ENCODE results near the gene MUC13. TPM values are rescaled to one million over a fixed set of nuclear protein-coding genes. Genes with fewer than 3 reads are reported as not detected.

The MUC13 gene
- total RNA-seq, 3 donors from 2014 or later: 445 to 923 (median 899) TPM

- Histone ChIP-seq H3K4me1 (ENCODE audit: low read depth) (peaks cover 29% of the 10 kb centered on the region), H3K9me3 (no peaks in the 10 kb centered on the region), H3K4me3 (no peak overlapping the region), H3K36me3 (ENCODE audit: low read depth) (no peaks in the 10 kb centered on the region)
- intact Hi-C loops (cut with DNase I, micrococcal nuclease): no loop called here
- no peak for TF ChIP-seq CTCF (IDR thresholded peaks at IDR 0.05)
- ATAC-seq (peak; percentile 87), DNase-seq (peak in 2 of 3 donors; percentile 56 to 76)
These were observed 40.1 kb upstream of the MUC13 start for GRCh38 chr3:124974691-124975090.

GRCh38 chr3:124973290-124973689, 38.7 kb upstream of the MUC13 start:
- peaks cover 33% of the 10 kb centered on the region for H3K4me1 ChIP-seq (ENCODE audit: low read depth)
- no peak overlapping the region for H3K4me3 ChIP-seq
- TF ChIP-seq CTCF (IDR thresholded peaks at IDR 0.05): no peak
- H3K36me3 ChIP-seq (ENCODE audit: low read depth): no peaks in the 10 kb centered on the region
- DNase-seq (no peak), ATAC-seq (no peak)
- intact Hi-C loops (cut with DNase I, micrococcal nuclease): no loop called here
- H3K9me3 ChIP-seq: no peaks in the 10 kb centered on the region

GRCh38 chr3:124972457-124972856, 37.9 kb upstream of the MUC13 start:
- Histone ChIP-seq H3K9me3 (no peaks in the 10 kb centered on the region), H3K4me3 (no peak overlapping the region), H3K36me3 (ENCODE audit: low read depth) (no peaks in the 10 kb centered on the region), H3K4me1 (ENCODE audit: low read depth) (peaks cover 33% of the 10 kb centered on the region)
- intact Hi-C loops (cut with DNase I, micrococcal nuclease): no loop called here
- TF ChIP-seq CTCF (IDR thresholded peaks at IDR 0.05): no peak
- ATAC-seq (peak; percentile 84), DNase-seq (peak in 1 of 3 donors; percentile 84)

GRCh38 chr3:124969963-124970722, 35.6 kb upstream of the MUC13 start:
- intact Hi-C loops (cut with DNase I, micrococcal nuclease): no loop called here
- no peaks in the 10 kb centered on the region for H3K36me3 ChIP-seq (ENCODE audit: low read depth)
- DNase-seq (peak; percentile 50 to 69 (median 62)), ATAC-seq (no peak)
- H3K4me1 ChIP-seq (ENCODE audit: low read depth): peaks cover 33% of the 10 kb centered on the region
- TF ChIP-seq CTCF (IDR thresholded peaks at IDR 0.05): no peak
- H3K4me3 ChIP-seq: no peak overlapping the region
- H3K9me3 ChIP-seq: no peaks in the 10 kb centered on the region

DNA sequence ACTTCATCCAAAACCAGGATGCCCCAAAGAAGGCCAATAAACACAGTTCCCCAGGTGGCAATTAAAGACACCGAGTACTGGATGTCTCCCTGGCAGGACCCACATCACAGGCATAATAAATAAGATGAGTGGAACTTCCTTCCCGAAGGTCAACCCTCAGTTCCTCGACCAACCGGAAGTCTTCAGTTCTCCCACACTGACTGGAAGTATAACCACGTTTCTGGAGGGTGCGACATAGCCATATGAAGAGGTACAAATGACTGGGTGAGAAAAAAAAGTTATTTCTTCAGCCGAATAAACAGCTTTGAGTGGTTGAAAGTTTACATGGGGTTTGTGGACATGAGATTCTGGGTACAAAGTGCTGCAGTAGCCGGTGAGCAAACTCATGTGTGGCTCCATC, 34.6 kb upstream of the MUC13 start:
- H3K36me3 ChIP-seq (ENCODE audit: low read depth): no peaks in the 10 kb centered on the region
- DNase-seq: no peak
- no peak for TF ChIP-seq CTCF (IDR thresholded peaks at IDR 0.05)
- peaks cover 35% of the 10 kb centered on the region for H3K4me1 ChIP-seq (ENCODE audit: low read depth)
- intact Hi-C loops (cut with DNase I, micrococcal nuclease): no loop called here
- no peak overlapping the region for H3K4me3 ChIP-seq
- ATAC-seq: no peak
- H3K9me3 ChIP-seq: no peaks in the 10 kb centered on the region
